H1 (cell line): ENCODE measurements around the gene TMEM151A. TPM values are rescaled to one million over a fixed set of nuclear protein-coding genes. Genes with fewer than 3 reads are reported as not detected.

Source experiments
- BCL11A ChIP-seq, 2 experiments: IDR thresholded peaks; one replicate each; pipeline ENCODE4 v1.6.1; 2011; ENCODE audit warnings: low read depth in 2 of 2, low read length in 2 of 2, mild to moderate bottlenecking in 2 of 2
- CBX8 ChIP-seq: fragments of 300-800, 300-1000 bp; sonication (generic); IDR thresholded peaks from 2 replicates; pipeline ENCODE4 v1.7.1; 2016; ENCODE audit warnings: low read depth, low read length, borderline replicate concordance
- CHD1 ChIP-seq: IDR thresholded peaks from 2 replicates; pipeline ENCODE4 v1.6.1; 2012; ENCODE audit warnings: low read depth, low read length, improper control_type of control experiment
- CHD2 ChIP-seq: IDR thresholded peaks from 2 replicates; pipeline ENCODE4 v1.6.1; 2012; ENCODE audit warnings: low read length, improper control_type of control experiment
- EP300 ChIP-seq, 2 experiments: IDR thresholded peaks; 1 replicate in 1 of 2; 2 replicates in 1 of 2; pipeline ENCODE4 v1.6.1; 2011 to 2012; ENCODE audit warnings: low read depth in 2 of 2, low read length in 2 of 2, mild to moderate bottlenecking in 2 of 2, borderline replicate concordance in 1 of 2, inconsistent platforms in 1 of 2, moderate library complexity in 1 of 2
- EZH2 ChIP-seq: fragments of 200-600 bp; sonication (generic); IDR thresholded peaks from 2 replicates; pipeline ENCODE4 v1.7.1; 2012; ENCODE audit warnings: low read depth, mild to moderate bottlenecking, moderate library complexity, low read length, inconsistent platforms; ENCODE audit not compliant: severe bottlenecking
- GABPA ChIP-seq: IDR thresholded peaks from 2 replicates; pipeline ENCODE4 v1.6.1; 2011; ENCODE audit warnings: mild to moderate bottlenecking, low read length, moderate library complexity, borderline replicate concordance; ENCODE audit not compliant: insufficient read depth
- HDAC6 ChIP-seq: IDR thresholded peaks from one replicate; pipeline ENCODE4 v1.7.1; 2012; ENCODE audit warnings: low read depth, mild to moderate bottlenecking, inconsistent platforms, low read length, moderate library complexity
- JUND ChIP-seq: IDR thresholded peaks from 2 replicates; pipeline ENCODE4 v1.6.1; 2011; ENCODE audit warnings: mild to moderate bottlenecking, improper control_type of control experiment, low read length
- KDM1A ChIP-seq: fragments of 200-600, 300-600 bp; sonication (generic); IDR thresholded peaks from 2 replicates; pipeline ENCODE4 v1.7.1; 2016; ENCODE audit warnings: mild to moderate bottlenecking, low read length, borderline replicate concordance
- MAFK ChIP-seq: IDR thresholded peaks from 2 replicates; pipeline ENCODE4 v1.6.1; 2012; ENCODE audit warnings: low read depth, mild to moderate bottlenecking, improper control_type of control experiment, low read length
- NRF1 ChIP-seq: IDR thresholded peaks from 2 replicates; pipeline ENCODE4 v1.6.1; 2011; ENCODE audit warnings: mild to moderate bottlenecking, low read depth, low read length, improper control_type of control experiment
- POLR2AphosphoS5 ChIP-seq: IDR thresholded peaks from 2 replicates; pipeline ENCODE4 v1.6.1; 2011; ENCODE audit warnings: low read depth, low read length
- POU5F1 ChIP-seq: IDR thresholded peaks from 2 replicates; pipeline ENCODE4 v1.6.1; 2011; ENCODE audit warnings: low read depth, mild to moderate bottlenecking, low read length, moderate library complexity
- RAD21 ChIP-seq, 2 experiments: IDR thresholded peaks in 1 of 2; conservative IDR thresholded peaks in 1 of 2; 2 replicates each; pipeline ENCODE4 v1.6.1; 2011; ENCODE audit warnings: low read depth in 2 of 2, low read length in 2 of 2, improper control_type of control experiment in 1 of 2, inconsistent platforms in 1 of 2, mild to moderate bottlenecking in 1 of 2, moderate library complexity in 1 of 2
- SP1 ChIP-seq: IDR thresholded peaks from 2 replicates; pipeline ENCODE4 v1.6.1; 2011; ENCODE audit warnings: low read depth, low read length
- SP2 ChIP-seq: IDR thresholded peaks from 2 replicates; pipeline ENCODE4 v1.6.1; 2012; ENCODE audit warnings: mild to moderate bottlenecking, low read length, inconsistent platforms
- TAF1 ChIP-seq: IDR thresholded peaks from 2 replicates; pipeline ENCODE4 v1.6.1; 2011; ENCODE audit warnings: mild to moderate bottlenecking, low read depth, low read length
- YY1 ChIP-seq: IDR thresholded peaks from 2 replicates; pipeline ENCODE4 v1.6.1; 2011; ENCODE audit warnings: low read depth, mild to moderate bottlenecking, low read length
- polyA plus RNA-seq, 7 experiments: library from polyadenylated mRNA; depleted of rRNA in 3 of 7; stranded (reverse) in 5 of 7; unstranded in 2 of 7; fragments of >200 nt in 5 of 7; fragments of 200-250 nt in 2 of 7; gene quantifications; 1 replicate in 5 of 7; 2 replicates in 1 of 7; 4 replicates in 1 of 7; pipeline versions ENCODE4 v1.2.1 to v1.2.3, GENCODE V29; 2011 to 2013; ENCODE audit warnings: missing spikeins in 2 of 7, mixed read lengths in 2 of 7
- total RNA-seq: library from RNA; stranded (reverse); fragmentation: NEBNext Ultra II Directional; extraction: Animal tissue kit (Norgen Biotek cat#: 25700); gene quantifications from 2 replicates; pipeline ENCODE4 v1.2.1, GENCODE V29; 2021
- TF ChIP-seq, protein P1 (sequence below), 3 experiments: IDR thresholded peaks; 1 replicate in 2 of 3; 2 replicates in 1 of 3; pipeline versions ENCODE4 v1.5.1 to v1.6.1; 2011; ENCODE audit warnings: low read length in 3 of 3, mild to moderate bottlenecking in 3 of 3, inconsistent platforms in 2 of 3, low read depth in 1 of 3, moderate library complexity in 1 of 3; ENCODE audit not compliant: insufficient read depth in 1 of 3; ENCODE audit errors: control extremely low read depth in 1 of 3
- TF ChIP-seq, protein P2 (sequence below): IDR thresholded peaks from 2 replicates; pipeline ENCODE4 v1.6.1; 2012; ENCODE audit warnings: inconsistent platforms

The TMEM151A gene
- total and polyA plus RNA-seq, 2 of the 8 experiments (the other 6 are each of a cell fraction or from before 2014, with no cell fraction given) = 3.2 TPM

DNA sequence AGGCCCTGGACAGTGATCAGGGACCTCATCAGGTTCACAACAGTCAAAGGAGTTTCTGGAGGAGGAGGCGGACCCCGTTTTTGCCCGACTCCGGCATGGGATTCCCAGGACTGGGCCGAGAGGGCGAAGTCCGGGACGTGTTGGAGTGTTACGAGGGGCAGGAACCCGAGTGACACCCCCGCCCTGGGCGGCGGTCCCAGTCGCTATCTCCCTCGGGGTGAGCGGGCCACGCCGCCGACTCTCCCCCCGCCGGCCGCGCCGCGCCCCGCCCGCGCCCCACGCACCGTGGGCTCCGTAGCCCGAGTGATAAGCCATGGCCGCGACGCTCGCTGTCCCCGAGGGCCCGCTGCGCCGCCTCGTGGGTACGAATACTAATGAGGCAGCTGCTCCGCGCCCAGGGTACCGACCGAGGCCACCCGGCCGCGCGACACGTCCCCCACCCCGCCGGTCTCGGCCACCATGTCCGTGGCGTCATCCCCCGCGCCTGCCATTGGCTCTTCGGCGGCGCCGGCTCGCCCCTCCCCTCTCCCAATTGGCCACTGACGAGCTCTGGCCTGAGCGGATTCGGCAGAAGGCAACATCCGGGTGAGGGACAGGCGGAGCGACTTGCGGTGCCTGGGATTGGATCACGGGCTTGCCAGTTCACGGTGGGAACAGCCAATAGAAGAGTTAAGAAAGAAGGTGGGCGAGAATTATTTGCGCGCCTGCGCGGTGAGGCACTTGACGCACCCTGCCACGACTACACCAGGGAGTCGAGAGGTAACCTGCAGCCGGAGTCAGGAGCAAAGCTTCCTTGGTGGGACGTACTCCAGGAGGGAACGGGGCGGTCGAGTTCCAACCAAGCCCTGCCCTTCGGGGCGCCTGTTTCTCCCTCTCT lies 2.8 kb upstream of the TMEM151A start, which contains the start of gene YIF1A (continued):
- TF ChIP-seq, protein P1, sequence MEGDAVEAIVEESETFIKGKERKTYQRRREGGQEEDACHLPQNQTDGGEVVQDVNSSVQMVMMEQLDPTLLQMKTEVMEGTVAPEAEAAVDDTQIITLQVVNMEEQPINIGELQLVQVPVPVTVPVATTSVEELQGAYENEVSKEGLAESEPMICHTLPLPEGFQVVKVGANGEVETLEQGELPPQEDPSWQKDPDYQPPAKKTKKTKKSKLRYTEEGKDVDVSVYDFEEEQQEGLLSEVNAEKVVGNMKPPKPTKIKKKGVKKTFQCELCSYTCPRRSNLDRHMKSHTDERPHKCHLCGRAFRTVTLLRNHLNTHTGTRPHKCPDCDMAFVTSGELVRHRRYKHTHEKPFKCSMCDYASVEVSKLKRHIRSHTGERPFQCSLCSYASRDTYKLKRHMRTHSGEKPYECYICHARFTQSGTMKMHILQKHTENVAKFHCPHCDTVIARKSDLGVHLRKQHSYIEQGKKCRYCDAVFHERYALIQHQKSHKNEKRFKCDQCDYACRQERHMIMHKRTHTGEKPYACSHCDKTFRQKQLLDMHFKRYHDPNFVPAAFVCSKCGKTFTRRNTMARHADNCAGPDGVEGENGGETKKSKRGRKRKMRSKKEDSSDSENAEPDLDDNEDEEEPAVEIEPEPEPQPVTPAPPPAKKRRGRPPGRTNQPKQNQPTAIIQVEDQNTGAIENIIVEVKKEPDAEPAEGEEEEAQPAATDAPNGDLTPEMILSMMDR (IDR thresholded peaks at IDR 0.05; ENCODE audit: control extremely low read depth in 1 of 3, insufficient read depth in 1 of 3, low read depth in 1 of 3, low read length in 3 of 3) = no peak
- TF ChIP-seq EP300 (IDR thresholded peaks at IDR 0.05; ENCODE audit: borderline replicate concordance in 1 of 2, low read depth in 2 of 2, low read length in 2 of 2) (no peak), EZH2 (no peak), JUND (peak; percentile 53; the same call in 1 of the 2 replicates), TAF1 (peak; percentile 67; the same call in 1 of the 2 replicates), SP1 (peak; percentile 94), POU5F1 (no peak), HDAC6 (no peak), KDM1A (no peak), GABPA (no peak), BCL11A (IDR thresholded peaks at IDR 0.05; ENCODE audit: low read depth in 2 of 2, low read length in 2 of 2) (no peak), CHD1 (no peak), RAD21 (IDR thresholded peaks at IDR 0.05 in 1 of 2, conservative IDR thresholded peaks at IDR 0.05 in 1 of 2; ENCODE audit: low read depth in 2 of 2, low read length in 2 of 2) (no peak), NRF1 (peak; percentile 54), CHD2 (peak; percentile 87), MAFK (no peak), POLR2AphosphoS5 (peak; percentile 73; the same call in 1 of the 2 replicates), YY1 (peak; percentile 82), CBX8 (no peak), SP2 (peak; percentile 62)
- TF ChIP-seq, protein P2, sequence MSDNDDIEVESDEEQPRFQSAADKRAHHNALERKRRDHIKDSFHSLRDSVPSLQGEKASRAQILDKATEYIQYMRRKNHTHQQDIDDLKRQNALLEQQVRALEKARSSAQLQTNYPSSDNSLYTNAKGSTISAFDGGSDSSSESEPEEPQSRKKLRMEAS = peak; percentile 68
